ENCODE results near the gene MRPL52. TPM values are rescaled to one million over a fixed set of nuclear protein-coding genes. Genes with fewer than 3 reads are reported as not detected.

The MRPL52 gene
- total RNA-seq, 1 experiment from 2014 or later: 134 TPM

GRCh38 chr14:22807432-22808087 is 22.1 kb upstream of the MRPL52 start:
- CTCF ChIA-PET: interaction anchor here (0.7 to 1.2 kb wide), 3 partner anchors 12 to 48 kb away, joined by 3 to 4 read pairs (median 4); no protein-coding TSS in a partner anchor
- peak; percentile 60; the same call in 1 of the 2 replicates for ATAC-seq

GRCh38 chr14:22808388-22809209 is 21.1 kb upstream of the MRPL52 start:
- Histone ChIP-seq H3K4me3 (replicated peaks in 1 of 2; ENCODE audit: low read depth in 1 of 2, low read length in 2 of 2) (no peak overlapping the region), H3K9me3 (ENCODE audit: control insufficient read depth in 1 of 2, insufficient read depth in 1 of 2, low read depth in 1 of 2, low read length in 2 of 2) (no peaks in the 10 kb centered on the region), H3K9me2 (ENCODE audit: insufficient read depth) (no peaks in the 10 kb centered on the region), H3K4me2 (ENCODE audit: low read length) (no peak overlapping the region), H2AFZ (ENCODE audit: low read depth, low read length, poor library complexity, severe bottlenecking) (no peak overlapping the region), H4K20me1 (ENCODE audit: insufficient read depth) (no peaks in the 10 kb centered on the region), H3K27me3 (ENCODE audit: insufficient read depth, low read length) (no peaks in the 10 kb centered on the region), H3K27ac (ENCODE audit: low read depth, low read length) (no peak overlapping the region), H3K4me1 (ENCODE audit: control insufficient read depth in 1 of 2, insufficient read depth in 2 of 2, low read length in 2 of 2) (peaks cover 4 to 11% of the 10 kb centered on the region in 2 experiments; a peak in 3 of 4 replicates), H3K79me2 (ENCODE audit: insufficient read depth, low read length) (no peaks in the 10 kb centered on the region), H3K36me3 (ENCODE audit: control insufficient read depth in 1 of 2, insufficient read depth in 2 of 2, low read length in 2 of 2) (no peaks in the 10 kb centered on the region), H3K9ac (ENCODE audit: low read length) (no peak overlapping the region)
- ATAC-seq (no peak), DNase-seq (ENCODE audit: low read depth, low spot score) (no peak)
- ChIA-PET RAD21 (ENCODE audit: low non-redundant PET in 1 of 2, low total read pairs in 2 of 2, uncharacterized antibody in 2 of 2, unreplicated experiment in 2 of 2) (no interaction called here), CTCF (interaction anchor here (0.9 to 1.2 kb wide), 2 partner anchors 14 kb away, joined by 3 to 4 read pairs; no protein-coding TSS in a partner anchor), POLR2A (no interaction called here)
- no TSS peak for BruUV-seq (replicated peaks)
- no peak for TF ChIP-seq SP1 (IDR thresholded peaks at IDR 0.05; ENCODE audit: low read depth)
- no peak for TF ChIP-seq ZNF274 (IDR thresholded peaks at IDR 0.05; ENCODE audit: low read depth, low read length)
- TF ChIP-seq EZH2 (IDR thresholded peaks at IDR 0.05): no peak
- no peak for TF ChIP-seq POLR2AphosphoS5 (IDR thresholded peaks at IDR 0.05; ENCODE audit: low read depth, low read length)
- no peak for TF ChIP-seq CBX3 (IDR thresholded peaks at IDR 0.05; ENCODE audit: low read depth)
- intact Hi-C loops (cut with micrococcal nuclease): no loop called here

More at GRCh38 chr14:22807432-22808087, 22.1 kb upstream of the MRPL52 start:
- Histone ChIP-seq H3K4me1 (ENCODE audit: control insufficient read depth in 1 of 2, insufficient read depth in 2 of 2, low read length in 2 of 2) (peaks cover 4 to 11% of the 10 kb centered on the region in 2 experiments; a peak in 3 of 4 replicates), H3K36me3 (ENCODE audit: control insufficient read depth in 1 of 2, insufficient read depth in 2 of 2, low read length in 2 of 2) (no peaks in the 10 kb centered on the region), H3K4me2 (ENCODE audit: low read length) (peak overlapping the region; percentile 31; the same call in 1 of the 2 replicates), H3K27ac (ENCODE audit: low read depth, low read length) (no peak overlapping the region), H4K20me1 (ENCODE audit: insufficient read depth) (no peaks in the 10 kb centered on the region), H2AFZ (ENCODE audit: low read depth, low read length, poor library complexity, severe bottlenecking) (peak overlapping the region; percentile 51), H3K79me2 (ENCODE audit: insufficient read depth, low read length) (no peaks in the 10 kb centered on the region), H3K27me3 (ENCODE audit: insufficient read depth, low read length) (no peaks in the 10 kb centered on the region), H3K9me2 (ENCODE audit: insufficient read depth) (no peaks in the 10 kb centered on the region), H3K9me3 (ENCODE audit: control insufficient read depth in 1 of 2, insufficient read depth in 1 of 2, low read depth in 1 of 2, low read length in 2 of 2) (no peaks in the 10 kb centered on the region), H3K4me3 (replicated peaks in 1 of 2; ENCODE audit: low read depth in 1 of 2, low read length in 2 of 2) (no peak overlapping the region), H3K9ac (ENCODE audit: low read length) (no peak overlapping the region)
- TF ChIP-seq ATF3 (IDR thresholded peaks at IDR 0.05) (no peak), POLR2AphosphoS5 (IDR thresholded peaks at IDR 0.05; ENCODE audit: low read depth, low read length) (no peak), EZH2 (IDR thresholded peaks at IDR 0.05) (no peak), ZNF274 (IDR thresholded peaks at IDR 0.05; ENCODE audit: low read depth, low read length) (no peak), EZH2phosphoT487 (IDR thresholded peaks at IDR 0.05; ENCODE audit: borderline replicate concordance) (no peak), SP1 (IDR thresholded peaks at IDR 0.05; ENCODE audit: low read depth) (no peak)
- DNase-seq (ENCODE audit: low read depth, low spot score): no peak
- no TSS peak for BruUV-seq (replicated peaks)
- intact Hi-C loops (cut with micrococcal nuclease): no loop called here
- POLR2A ChIA-PET: no interaction called here
- RAD21 ChIA-PET (ENCODE audit: low non-redundant PET in 1 of 2, low total read pairs in 2 of 2, uncharacterized antibody in 2 of 2, unreplicated experiment in 2 of 2): interaction anchor here in 1 of 2 experiments (1.1 kb wide), 1 partner anchor 15 kb away, joined by 3 read pairs; no protein-coding TSS in a partner anchor
